A549 (cell line): Measurements from ENCODE around the gene TRAK2. TPM values are rescaled to one million over a fixed set of nuclear protein-coding genes. Genes with fewer than 3 reads are reported as not detected.
"Not testable (repeated sequence)": the region's sequence is repeated elsewhere in the genome, so short reads cannot be mapped to it uniquely, and the experiment has no call there.

Source experiments
- ATAC-seq, 2 experiments: fragments of 200-7000 bp in 1 of 2; fragments of >200 bp in 1 of 2; cut with Nextera tagmentation in 1 of 2; cut with Tn5 transposase in 1 of 2; 3 replicates each; pipeline versions ENCODE4 v1.8.0 to v1.9.1; 2018 to 2020; ENCODE audit warnings: mild to moderate bottlenecking in 1 of 2, moderate library complexity in 1 of 2
- CTCF ChIA-PET: fragments of 300-600 bp; sonication (Branson Sonifier 250); formaldehyde crosslinking; extraction: SDS; loops from one replicate; lab custom pipeline; 2021; ENCODE audit warnings: antibody characterized with exemption, inconsistent platforms; lab: Yijun Ruan, JAX
- POLR2A ChIA-PET: fragments of 350-600 bp; formaldehyde crosslinking; extraction: SDS; loops from one replicate; lab custom pipeline; 2021; ENCODE audit warnings: antibody characterized with exemption, inconsistent platforms; lab: Yijun Ruan, JAX
- DNase-seq, 2 experiments: peaks; one replicate each; pipeline versions ENCODE4 v3.0.0 to v3.0.0-alpha.2; 2011 to 2016; ENCODE audit warnings: low read depth in 1 of 2, low spot score in 1 of 2
- FAIRE-seq: peaks from 2 replicates; lab custom pipeline; 2011; peaks lifted over from hg19 to GRCh38; lab: Jason Lieb, UNC
- H3K27ac ChIP-seq, 2 experiments: fragments of >200 bp; sonication (Bioruptor Twin); formaldehyde crosslinking; 3 replicates each; pipeline ENCODE4 v1.5.1; 2016 to 2017
- H3K4me1 ChIP-seq: fragments of >200 bp; sonication (Bioruptor Twin); formaldehyde crosslinking; 3 replicates; pipeline ENCODE4 v1.6.1; 2016
- H3K4me2 ChIP-seq: fragments of >200 bp; sonication (Bioruptor Twin); formaldehyde crosslinking; 3 replicates; pipeline ENCODE4 v1.6.1; 2016
- H3K4me3 ChIP-seq: fragments of >200 bp; sonication (Bioruptor Twin); formaldehyde crosslinking; 3 replicates; pipeline ENCODE4 v1.5.1; 2016
- H3K9me3 ChIP-seq: fragments of >200 bp; sonication (Bioruptor Twin); formaldehyde crosslinking; 3 replicates; pipeline ENCODE4 v1.6.1; 2016
- ATOH8 ChIP-seq: fragments of 250-450 bp; sonication (Bioruptor Pico); IDR thresholded peaks from 2 replicates; pipeline ENCODE4 v1.5.0; 2020; ENCODE audit warnings: low read depth, mild to moderate bottlenecking, moderate library complexity
- CEBPB ChIP-seq, 2 experiments: fragments of >200 bp in 1 of 2; sonication (Bioruptor Twin) in 1 of 2; formaldehyde crosslinking in 1 of 2; IDR thresholded peaks; 2 replicates each; pipeline ENCODE4 v1.6.1; 2012 to 2016
- EHMT2 ChIP-seq: fragments of 200-600 bp; sonication (generic); IDR thresholded peaks from 2 replicates; pipeline ENCODE4 v1.6.1; 2016; ENCODE audit warnings: antibody characterized with exemption, low read depth, mild to moderate bottlenecking, moderate library complexity
- ESRRA ChIP-seq: fragments of 150-350 bp; IDR thresholded peaks from 2 replicates; pipeline ENCODE4 v1.6.1; 2014; ENCODE audit warnings: mild to moderate bottlenecking, low read length, borderline replicate concordance
- GATA3 ChIP-seq: IDR thresholded peaks from 2 replicates; pipeline ENCODE4 v1.6.1; 2012; ENCODE audit warnings: borderline replicate concordance
- HES2 ChIP-seq: fragments of >200 bp; sonication (Bioruptor Twin); formaldehyde crosslinking; IDR thresholded peaks from 2 replicates; pipeline ENCODE4 v1.6.1; 2016
- HOXA7 ChIP-seq: fragments of 250-450 bp; sonication (Bioruptor Pico); IDR thresholded peaks from 2 replicates; pipeline ENCODE4 v1.5.0; 2020; ENCODE audit warnings: mild to moderate bottlenecking, moderate library complexity
- HOXB13 ChIP-seq: fragments of 250-450 bp; sonication (Bioruptor Pico); IDR thresholded peaks from 2 replicates; pipeline ENCODE4 v1.5.0; 2020; ENCODE audit warnings: low read depth, mild to moderate bottlenecking, moderate library complexity
- KDM1A ChIP-seq: fragments of 200-600 bp; sonication (generic); IDR thresholded peaks from 2 replicates; pipeline ENCODE4 v1.6.1; 2016; ENCODE audit warnings: low read depth, mild to moderate bottlenecking
- KDM5A ChIP-seq: fragments of 200-600 bp; sonication (generic); IDR thresholded peaks from 2 replicates; pipeline ENCODE4 v1.6.1; 2016; ENCODE audit warnings: antibody characterized with exemption, mild to moderate bottlenecking
- MAFK ChIP-seq: fragments of 450-650 bp; IDR thresholded peaks from 2 replicates; pipeline ENCODE4 v1.6.1; 2014; ENCODE audit not compliant: partially characterized antibody
- NFE2L2 ChIP-seq: fragments of 150-350 bp; conservative IDR thresholded peaks from 2 replicates; pipeline ENCODE4 v1.6.1; 2014; ENCODE audit warnings: low read length
- PBX3 ChIP-seq: IDR thresholded peaks from 2 replicates; pipeline ENCODE4 v1.6.1; 2012
- PHF8 ChIP-seq: fragments of 200-600 bp; sonication (generic); IDR thresholded peaks from 2 replicates; pipeline ENCODE4 v1.6.1; 2016; ENCODE audit warnings: low read depth, mild to moderate bottlenecking, antibody characterized with exemption, moderate library complexity, borderline replicate concordance
- POLR2AphosphoS2 ChIP-seq: conservative IDR thresholded peaks from 2 replicates; pipeline ENCODE4 v1.6.1; 2012; ENCODE audit warnings: low read length, improper control_type of control experiment, inconsistent platforms
- TP53 ChIP-seq: fragments of 250-450 bp; sonication (Bioruptor Pico); IDR thresholded peaks from 2 replicates; pipeline ENCODE4 v1.5.0; 2021; ENCODE audit warnings: mild to moderate bottlenecking, moderate library complexity
- ZC3H11A ChIP-seq: fragments of 450-650 bp; IDR thresholded peaks from 2 replicates; pipeline ENCODE4 v1.6.1; 2014; ENCODE audit warnings: antibody characterized with exemption, mild to moderate bottlenecking
- ZNF302 ChIP-seq: fragments of 250-450 bp; sonication (Bioruptor Pico); IDR thresholded peaks from 2 replicates; pipeline ENCODE4 v1.9.0; 2021; ENCODE audit warnings: inconsistent platforms, mild to moderate bottlenecking, moderate library complexity
- ZSCAN20 ChIP-seq: fragments of 250-450 bp; sonication (Bioruptor Pico); IDR thresholded peaks from 2 replicates; pipeline ENCODE4 v1.8.0; 2022; ENCODE audit warnings: mild to moderate bottlenecking, moderate library complexity
- WGBS: methylation state at CpG from one replicate; pipeline ENCODE4 v1.1.6; 2017; ENCODE audit errors: missing lambda C conversion rate; 5-methylcytosine and 5-hydroxymethylcytosine counted together
- polyA plus RNA-seq, 4 experiments: library from polyadenylated mRNA; depleted of rRNA in 3 of 4; stranded (reverse); fragments of >200 nt; fragmentation: RNase III in 1 of 4; extraction: RNeasy Plus Mini Kit Qiagen cat#74134 plus additional on column Dnase treatment in 1 of 4; gene quantifications; 2 replicates in 3 of 4; 3 replicates in 1 of 4; pipeline ENCODE4 v1.2.3, GENCODE V29; 2011 to 2017

Gene TRAK2
- polyA plus RNA-seq, 2 of the 4 experiments (the other 2 are of a cell fraction): 10.2 to 22.4 TPM

DNA sequence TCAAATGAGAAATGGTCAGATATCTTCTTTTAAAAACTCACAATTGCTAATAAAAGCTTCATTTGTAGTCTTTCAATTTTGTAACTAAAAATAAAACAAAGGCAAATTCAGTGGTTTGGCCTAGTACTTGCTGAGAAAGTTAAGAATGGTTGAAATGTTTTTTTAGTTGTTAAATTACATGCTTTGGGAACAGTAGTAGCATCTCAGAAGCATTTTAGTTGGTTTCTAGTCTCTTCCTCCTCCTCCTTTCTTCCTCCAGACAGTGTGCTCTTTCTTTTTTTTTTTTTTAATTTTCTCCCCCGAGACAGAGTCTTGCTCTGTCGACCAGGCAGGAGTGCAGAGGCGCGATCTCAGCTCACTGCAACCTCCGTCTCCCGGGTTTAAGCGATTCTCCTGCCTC, 9.8 kb downstream of the TRAK2 start:
- no peak overlapping the region for H3K4me3 ChIP-seq
- no peaks in the 10 kb centered on the region for H3K9me3 ChIP-seq
- FAIRE-seq (no peak), ATAC-seq (no peak), DNase-seq (no peak)
- no peak for TF ChIP-seq ATOH8 (CRISPR knock-in tag)
- TF ChIP-seq EHMT2: no peak
- TF ChIP-seq ZSCAN20 (CRISPR knock-in tag): no peak
- no peak overlapping the region for H3K4me2 ChIP-seq
- H3K4me1 ChIP-seq: no peaks in the 10 kb centered on the region
- CTCF ChIA-PET: interaction anchor here (1.9 kb wide), 1 partner anchor 10 kb away, joined by 7 read pairs; the partner anchor contains the start of genes STRADB and TRAK2
- POLR2A ChIA-PET: no interaction called here
- H3K27ac ChIP-seq: no peak overlapping the region
- WGBS: 95% methylated on average over 7 of the region's 7 CpGs

DNA sequence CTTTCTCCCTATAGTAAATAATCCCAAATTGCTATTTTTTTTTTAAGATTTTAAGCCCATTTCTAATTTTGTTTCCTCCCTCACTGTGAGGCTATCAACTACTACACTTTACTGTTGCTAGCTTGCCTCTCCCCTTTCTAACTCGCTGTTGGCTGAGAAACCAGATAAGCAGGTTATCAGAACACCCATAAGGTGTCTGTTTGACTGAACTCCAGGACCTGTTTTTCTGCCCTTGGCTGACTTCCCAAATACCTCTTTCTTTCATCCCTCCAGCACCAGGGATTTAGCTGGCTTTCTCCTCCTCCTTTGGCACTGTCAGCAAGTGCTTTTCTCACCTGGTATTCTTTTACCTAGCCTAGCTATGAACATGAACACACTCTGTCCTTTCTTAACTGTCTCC, 11.1 kb downstream of the TRAK2 start:
- FAIRE-seq (no peak), ATAC-seq (no peak), DNase-seq (no peak)
- TF ChIP-seq PBX3 (no peak), KDM1A (no peak), MAFK (no peak), ZNF302 (no peak), GATA3 (no peak), TP53 (CRISPR knock-in tag) (no peak), ESRRA (no peak), ZSCAN20 (CRISPR knock-in tag) (no peak), KDM5A (no peak), HOXB13 (CRISPR knock-in tag) (no peak), POLR2AphosphoS2 (no peak), ZC3H11A (no peak), CEBPB (IDR thresholded peaks at IDR 0.05) (no peak), NFE2L2 (no peak), HES2 (no peak), PHF8 (no peak)
- H3K4me2 ChIP-seq: no peak overlapping the region
- ChIA-PET POLR2A (interaction anchor here (0.7 kb wide), 1 partner anchor 11 kb away, joined by 3 read pairs; the partner anchor contains the start of genes STRADB and TRAK2), CTCF (interaction anchor here (1.9 kb wide), 1 partner anchor 11 kb away, joined by 7 read pairs; the partner anchor contains the start of genes STRADB and TRAK2)
- H3K27ac ChIP-seq: no peak overlapping the region
- H3K4me3 ChIP-seq: no peak overlapping the region
- H3K9me3 ChIP-seq: no peaks in the 10 kb centered on the region
- WGBS: 80% methylated on average over 1 of the region's 1 CpG
- no peaks in the 10 kb centered on the region for H3K4me1 ChIP-seq

DNA sequence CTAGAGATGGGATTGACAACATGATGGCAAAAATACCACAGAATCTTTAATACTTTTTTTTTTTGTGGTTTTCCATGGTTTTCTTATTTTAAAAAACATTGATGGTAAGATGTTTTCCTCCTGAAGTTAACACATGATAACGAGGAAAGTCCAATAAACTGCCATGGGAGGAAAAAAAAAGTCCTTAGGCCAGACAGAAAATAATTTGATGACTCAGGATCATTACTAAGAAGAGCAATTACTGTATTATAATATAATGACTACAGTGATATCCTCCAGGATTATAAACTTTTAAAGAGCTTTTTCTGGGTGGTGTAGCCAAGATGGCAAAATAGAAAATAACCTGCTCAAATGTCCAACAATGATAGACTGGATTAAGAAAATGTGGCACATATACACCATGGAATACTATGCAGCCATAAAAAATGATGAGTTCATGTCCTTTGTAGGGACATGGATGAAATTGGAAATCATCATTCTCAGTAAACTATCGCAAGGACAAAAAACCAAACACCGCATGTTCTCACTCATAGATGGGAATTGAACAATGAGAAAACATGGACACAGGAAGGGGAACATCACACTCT, 11.8 kb downstream of the TRAK2 start:
- H3K27ac ChIP-seq, H3K9me3 ChIP-seq, H3K4me3 ChIP-seq, CTCF ChIA-PET, FAIRE-seq, ATAC-seq, H3K4me1 ChIP-seq, DNase-seq, H3K4me2 ChIP-seq: not testable (repeated sequence)
- POLR2A ChIA-PET: interaction anchor here (0.7 kb wide), 1 partner anchor 12 kb away, joined by 3 read pairs; the partner anchor contains the start of genes STRADB and TRAK2
- WGBS: 88% methylated on average over 1 of the region's 3 CpGs

- ChIA-PET POLR2A (no interaction called here), CTCF (no interaction called here)
- no peak for ATAC-seq
- peaks cover 13% of the 10 kb centered on the region for H3K4me1 ChIP-seq
- no peaks in the 10 kb centered on the region for H3K9me3 ChIP-seq
- TF ChIP-seq HOXA7 (CRISPR knock-in tag): no peak
- TF ChIP-seq NFE2L2: peak; percentile 70
- TF ChIP-seq, all 56 proteins: peak for 1
- no peak for DNase-seq
- Histone ChIP-seq H3K4me3 (no peak overlapping the region), H3K4me2 (no peak overlapping the region), H3K27ac (no peak overlapping the region)
- FAIRE-seq: no peak
- WGBS: 90% methylated on average over 2 of the region's 2 CpGs
These were observed 15.1 kb downstream of the TRAK2 start for GRCh38 chr2:201436141-201436540.
